ENCODE measurements around the gene ZAR1. TPM values are rescaled to one million over a fixed set of nuclear protein-coding genes. Genes with fewer than 3 reads are reported as not detected.
"Not testable (repeated sequence)": the region's sequence is repeated elsewhere in the genome, so short reads cannot be mapped to it uniquely, and the experiment has no call there.

Gene ZAR1
- total and polyA plus RNA-seq, 8 donors = not detected

- WGBS, 2 donors = 90 to 94% methylated on average over 3 of the region's 3 CpGs
- ATAC-seq (no peak), FAIRE-seq (no peak), DNase-seq (no peak)
- no peaks in the 10 kb centered on the region for H3K4me1 ChIP-seq
- H3K4me3 ChIP-seq = no peak overlapping the region
- no peak for TF ChIP-seq CTCF (IDR thresholded peaks at IDR 0.05)
- H3K36me3 ChIP-seq = no peaks in the 10 kb centered on the region
- H3K27ac ChIP-seq = no peak overlapping the region
- no peaks in the 10 kb centered on the region for H3K27me3 ChIP-seq
- intact Hi-C loops (cut with DNase I) = no loop called here
- no peaks in the 10 kb centered on the region for H3K9me3 ChIP-seq
Observed at GRCh38 chr4:48450740-48451139, 39.3 kb upstream of the ZAR1 start.

- FAIRE-seq; H3K9me3 ChIP-seq; ATAC-seq; H3K36me3 ChIP-seq; H3K27ac ChIP-seq; intact Hi-C loops (cut with DNase I); H3K4me3 ChIP-seq; H3K4me1 ChIP-seq; DNase-seq; H3K27me3 ChIP-seq: not testable (repeated sequence)
- WGBS, 2 donors = 70 to 87% methylated on average over 3 of the region's 3 CpGs
Observed at GRCh38 chr4:48451656-48452055, 38.4 kb upstream of the ZAR1 start.

DNA sequence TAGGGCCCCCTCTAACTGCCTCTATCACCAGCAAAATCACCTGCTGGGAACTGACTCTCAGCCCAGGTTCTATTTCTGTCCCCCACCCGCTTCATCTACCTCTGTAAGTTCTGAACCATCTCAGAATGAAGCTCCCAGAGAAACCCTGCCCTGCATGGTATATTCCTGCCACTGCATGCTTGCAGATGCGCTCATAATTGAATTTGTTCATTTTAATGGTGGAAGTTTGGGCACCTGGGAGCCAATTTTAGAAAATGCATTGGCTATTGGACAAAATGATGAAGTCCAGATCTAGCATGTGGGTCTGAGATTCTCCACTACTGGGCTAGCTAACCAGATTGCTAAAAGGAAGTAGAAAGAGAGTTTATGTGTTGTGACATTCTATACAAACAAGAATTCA is 35.5 kb upstream of the ZAR1 start:
- H3K36me3 ChIP-seq = no peaks in the 10 kb centered on the region
- H3K9me3 ChIP-seq = no peaks in the 10 kb centered on the region
- no peak overlapping the region for H3K27ac ChIP-seq
- intact Hi-C loops (cut with DNase I) = no loop called here
- FAIRE-seq = no peak
- no peak overlapping the region for H3K4me3 ChIP-seq
- DNase-seq = no peak
- H3K4me1 ChIP-seq = no peaks in the 10 kb centered on the region
- no peak for TF ChIP-seq CTCF (IDR thresholded peaks at IDR 0.05)
- 91 to 99% methylated on average over 2 of the region's 2 CpGs for WGBS, 2 donors
- ATAC-seq = no peak
- no peaks in the 10 kb centered on the region for H3K27me3 ChIP-seq

DNA sequence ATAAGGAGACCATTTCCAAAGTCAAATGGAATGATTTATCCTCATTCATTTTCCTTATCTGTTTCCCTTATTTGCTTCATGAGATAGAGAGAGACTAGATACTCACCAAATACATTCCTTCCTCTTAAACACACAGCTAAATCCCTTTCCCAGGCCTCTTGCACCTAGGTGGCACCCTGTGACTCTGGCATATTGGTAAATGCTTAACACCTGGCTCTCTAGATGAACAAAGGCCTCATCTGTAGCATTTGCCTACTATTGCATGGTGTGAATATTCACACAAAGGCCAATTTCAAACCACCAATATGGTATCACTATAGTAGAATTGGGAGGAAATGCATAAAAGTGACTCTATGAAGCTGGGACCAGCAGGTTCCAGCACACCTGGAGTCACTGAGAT is 29.1 kb upstream of the ZAR1 start:
- H3K36me3 ChIP-seq = no peaks in the 10 kb centered on the region
- no peak overlapping the region for H3K4me3 ChIP-seq
- intact Hi-C loops (cut with DNase I) = no loop called here
- no peaks in the 10 kb centered on the region for H3K9me3 ChIP-seq
- DNase-seq (no peak), FAIRE-seq (no peak), ATAC-seq (no peak)
- no peaks in the 10 kb centered on the region for H3K4me1 ChIP-seq
- no peak overlapping the region for H3K27ac ChIP-seq
- no peaks in the 10 kb centered on the region for H3K27me3 ChIP-seq
- no peak for TF ChIP-seq CTCF (IDR thresholded peaks at IDR 0.05)

- intact Hi-C loops (cut with DNase I) = no loop called here
- DNase-seq (no peak), ATAC-seq (no peak), FAIRE-seq (no peak)
- H3K27me3 ChIP-seq = no peaks in the 10 kb centered on the region
- H3K36me3 ChIP-seq = no peaks in the 10 kb centered on the region
- H3K4me3 ChIP-seq = no peak overlapping the region
- 20 to 22% methylated on average over 5 of the region's 5 CpGs for WGBS, 2 donors
- no peak overlapping the region for H3K27ac ChIP-seq
- TF ChIP-seq CTCF (IDR thresholded peaks at IDR 0.05) = no peak
- H3K4me1 ChIP-seq = no peaks in the 10 kb centered on the region
- H3K9me3 ChIP-seq = no peaks in the 10 kb centered on the region
Observed at GRCh38 chr4:48462363-48462762, 27.7 kb upstream of the ZAR1 start.

DNA sequence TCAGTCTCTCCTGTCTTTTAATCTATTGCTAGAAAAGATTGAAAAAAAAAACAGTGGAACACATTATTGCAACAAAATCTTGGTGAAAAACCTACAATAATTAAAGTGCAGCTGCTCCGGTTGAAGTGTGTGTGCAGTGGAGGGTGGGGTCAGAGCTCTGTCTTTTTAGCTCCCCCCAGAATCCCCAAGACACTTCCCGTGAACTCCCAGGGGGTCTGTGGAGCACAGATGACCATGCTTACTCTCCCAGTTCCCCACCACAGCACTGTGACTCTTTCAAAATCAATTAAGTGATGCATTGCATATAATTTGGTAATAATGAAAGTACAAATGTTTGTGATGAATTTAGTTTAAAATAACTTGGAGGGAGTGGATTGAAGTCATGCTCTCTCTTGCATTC is 22.6 kb upstream of the ZAR1 start:
- Histone ChIP-seq H3K27ac (no peak overlapping the region), H3K4me3 (no peak overlapping the region), H3K4me1 (no peaks in the 10 kb centered on the region), H3K27me3 (no peaks in the 10 kb centered on the region), H3K9me3 (no peaks in the 10 kb centered on the region), H3K36me3 (no peaks in the 10 kb centered on the region)
- TF ChIP-seq CTCF (IDR thresholded peaks at IDR 0.05) = no peak
- ATAC-seq (no peak), FAIRE-seq (no peak), DNase-seq (no peak)
- 64 to 75% methylated on average over 2 of the region's 2 CpGs for WGBS, 2 donors
- intact Hi-C loops (cut with DNase I) = no loop called here
